A549 (cell line): ENCODE results near the gene CHRNB1.

ENCODE experiments used
- CHD2 ChIP-seq: fragments of 150-350 bp; IDR thresholded peaks from 2 replicates; pipeline ENCODE4 v1.6.1; 2014; ENCODE audit warnings: low read length; ENCODE audit not compliant: partially characterized antibody
- CTCF ChIP-seq: fragments of >200 bp; sonication (Bioruptor Twin); formaldehyde crosslinking; IDR thresholded peaks from 3 replicates; pipeline ENCODE4 v1.5.1; 2016
- POLR2A ChIP-seq: IDR thresholded peaks from 2 replicates; pipeline ENCODE4 v1.6.1; 2012; ENCODE audit warnings: mild to moderate bottlenecking, low read length
- SREBF2 ChIP-seq: fragments of 450-650 bp; IDR thresholded peaks from 2 replicates; pipeline ENCODE4 v1.6.1; 2014; ENCODE audit warnings: mild to moderate bottlenecking, moderate library complexity

- TF ChIP-seq CTCF (no peak), SREBF2 (no peak), CHD2 (no peak), POLR2A (no peak)
Observed at GRCh38 chr17:7429722-7430121, 15.1 kb upstream of the CHRNB1 start.
